HG03135 (cell line): ENCODE measurements around the gene TEX35.

Source experiments
- ATAC-seq: cut with Tn5 transposase; IDR thresholded peaks from one replicate; pipeline ENCODE4 v1.9.1; 2021; ENCODE audit warnings: mild to moderate bottlenecking, moderate library complexity; ENCODE audit not compliant: unreplicated experiment

TEX35 gene

DNA sequence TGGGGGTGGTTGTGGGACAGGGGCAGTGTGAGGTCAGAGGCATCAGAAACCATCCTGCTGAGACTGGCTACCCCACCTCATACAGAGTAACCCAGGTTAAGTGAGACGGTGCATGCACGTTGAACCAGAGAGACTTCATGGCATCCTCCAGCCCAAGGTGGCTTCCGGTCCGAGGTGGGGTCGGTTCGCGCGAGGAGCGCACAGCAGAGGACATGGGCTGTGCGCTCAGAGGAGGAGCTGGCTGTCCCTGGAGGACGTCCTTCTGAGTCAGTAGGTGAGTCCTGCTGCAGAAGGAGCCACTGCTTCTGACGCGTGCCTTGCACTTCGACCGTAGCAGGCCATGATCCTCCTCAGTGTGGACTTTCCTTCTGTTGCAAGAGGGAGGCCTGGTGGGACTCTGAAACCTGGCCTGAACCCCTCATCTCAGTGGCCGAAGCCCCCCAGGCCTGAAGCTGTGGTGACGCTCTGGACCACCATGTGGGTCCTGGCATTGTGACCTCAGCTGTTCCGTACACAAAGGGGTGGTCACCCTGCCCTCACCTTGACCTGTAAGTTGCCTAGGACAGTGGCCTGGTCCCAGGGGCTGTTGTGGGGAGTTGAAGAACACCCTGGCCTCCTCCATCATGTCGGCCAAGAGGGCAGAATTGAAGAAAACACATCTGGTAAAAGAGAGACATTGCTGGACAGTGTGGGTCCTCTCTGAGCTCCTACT, at the start of gene TEX35:
TEX35 (plus strand) TSS at position 544 of the 712 bp plus-strand sequence; CDS start at position 624, 80 bp downstream.
- no peak for ATAC-seq

DNA sequence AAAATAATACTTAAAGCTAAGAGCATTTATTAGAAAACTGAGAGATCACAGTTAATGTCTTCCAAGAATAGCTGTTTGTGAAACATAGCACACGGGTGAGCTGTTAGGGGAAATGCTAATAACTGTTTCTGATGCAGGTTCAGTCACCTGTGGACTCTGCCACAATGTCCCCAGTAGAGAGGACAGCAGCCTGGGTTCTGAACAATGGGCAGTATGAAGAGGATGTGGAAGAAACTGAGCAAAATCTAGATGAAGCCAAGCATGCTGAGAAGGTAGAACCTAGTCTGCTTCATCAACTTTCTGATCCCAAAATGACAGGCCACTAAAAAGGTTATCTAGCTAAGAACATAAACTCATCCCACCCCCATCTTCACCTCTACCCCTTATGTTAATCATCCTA, 48.8 kb upstream of the TEX35 start:
- ATAC-seq, result no peak

DNA sequence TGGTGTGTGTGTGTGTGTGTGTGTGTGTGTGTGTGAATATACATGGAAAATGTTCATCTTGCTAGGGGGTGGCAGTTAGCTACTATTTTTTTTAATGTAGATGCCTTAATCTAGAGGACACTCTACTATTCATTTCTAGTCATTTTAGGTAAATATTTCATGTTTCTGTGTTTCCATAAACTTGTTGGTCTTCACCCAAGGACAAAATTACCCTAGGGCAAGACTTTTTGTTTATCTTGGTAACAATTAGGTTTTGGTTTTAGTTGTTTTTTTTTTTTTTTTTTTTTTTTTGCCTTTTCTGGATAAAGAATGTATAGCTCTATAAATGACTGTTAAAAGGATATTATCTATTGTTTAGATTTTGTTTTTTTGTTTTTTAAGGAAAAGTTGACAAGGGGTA, 48.3 kb upstream of the TEX35 start:
- ATAC-seq, result no peak

DNA sequence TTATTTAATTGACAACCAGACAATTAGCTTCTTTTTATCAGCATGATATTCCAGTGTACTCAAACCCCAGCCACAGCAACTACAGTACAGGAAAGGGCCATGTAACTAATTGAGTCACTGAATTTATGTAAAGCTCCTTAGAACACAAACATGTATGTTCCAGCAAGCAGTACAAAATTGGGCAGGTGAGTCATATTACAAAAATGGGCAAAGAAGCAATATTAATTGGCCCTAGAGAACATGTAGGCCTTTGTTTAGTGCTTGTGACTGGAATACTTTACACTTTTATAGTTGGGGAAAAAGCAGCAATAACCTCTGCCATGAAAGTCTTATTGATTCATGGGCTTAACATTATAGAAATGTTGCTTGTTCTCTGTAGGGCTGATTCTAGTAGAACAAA, 47.9 kb upstream of the TEX35 start:
- no peak for ATAC-seq

DNA sequence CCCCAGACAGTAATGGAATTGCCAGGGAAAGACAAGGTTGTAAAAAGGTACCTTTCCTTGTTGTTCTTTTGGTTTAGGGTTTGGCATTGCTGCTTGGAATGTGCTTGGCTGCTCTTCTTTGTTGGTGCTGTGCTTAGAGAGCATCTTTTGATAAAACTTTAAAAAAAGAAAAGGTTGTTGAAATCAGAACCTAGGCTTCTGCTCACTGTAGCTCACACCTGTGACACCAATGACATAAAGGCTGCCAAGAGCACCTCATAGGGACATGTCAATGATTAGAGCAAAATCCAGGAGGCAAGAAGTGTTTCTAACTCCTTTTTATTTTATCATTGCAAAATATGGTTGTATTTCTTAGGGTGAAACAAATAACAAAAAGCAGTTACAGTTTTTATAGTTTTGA, 45.1 kb upstream of the TEX35 start:
- no peak for ATAC-seq

DNA sequence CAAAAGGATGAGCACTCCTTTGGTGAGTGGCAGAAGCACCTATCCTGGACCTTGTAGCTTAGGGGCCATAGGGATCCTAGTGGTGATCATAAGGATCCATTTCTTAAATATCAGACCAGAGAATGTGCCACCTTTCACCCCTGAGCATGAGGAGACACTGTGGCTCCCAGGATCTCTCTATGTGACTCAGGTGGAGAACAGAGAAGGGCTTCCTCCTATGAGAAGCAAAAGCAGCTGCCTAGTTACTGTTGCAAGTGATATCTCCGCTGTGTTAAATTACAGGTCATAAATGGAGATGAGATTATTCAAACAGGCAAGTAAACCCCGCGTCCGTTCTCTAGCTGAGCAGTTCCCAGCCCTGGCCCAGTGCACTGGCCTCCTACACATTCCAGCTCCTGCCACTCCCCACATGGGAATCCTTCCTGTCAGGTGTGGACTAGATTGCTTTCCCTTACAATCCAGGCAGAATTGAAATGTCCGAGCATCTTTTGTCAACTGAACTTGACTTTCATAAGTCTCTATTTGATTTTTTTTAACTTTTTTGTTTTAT, 42.4 kb upstream of the TEX35 start:
- no peak for ATAC-seq

DNA sequence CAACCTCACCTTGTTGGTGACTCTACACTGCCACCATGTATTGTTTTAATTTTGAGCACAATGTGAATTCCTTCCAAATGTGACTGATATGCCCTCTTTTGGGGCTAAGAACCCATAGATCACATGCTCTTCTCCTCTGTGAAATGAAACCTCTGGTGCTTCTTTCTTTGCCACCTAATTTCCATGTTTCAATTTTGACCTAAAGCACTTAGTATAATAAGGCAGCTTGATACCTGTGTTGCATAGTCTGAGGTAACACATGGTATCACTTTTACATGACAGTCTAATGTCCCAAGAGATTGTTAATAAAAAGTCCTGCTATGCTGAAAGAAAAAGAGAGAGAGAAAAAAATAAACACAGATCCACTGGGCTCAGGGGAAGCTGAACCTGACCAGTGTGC, 40.4 kb upstream of the TEX35 start:
- no peak for ATAC-seq

DNA sequence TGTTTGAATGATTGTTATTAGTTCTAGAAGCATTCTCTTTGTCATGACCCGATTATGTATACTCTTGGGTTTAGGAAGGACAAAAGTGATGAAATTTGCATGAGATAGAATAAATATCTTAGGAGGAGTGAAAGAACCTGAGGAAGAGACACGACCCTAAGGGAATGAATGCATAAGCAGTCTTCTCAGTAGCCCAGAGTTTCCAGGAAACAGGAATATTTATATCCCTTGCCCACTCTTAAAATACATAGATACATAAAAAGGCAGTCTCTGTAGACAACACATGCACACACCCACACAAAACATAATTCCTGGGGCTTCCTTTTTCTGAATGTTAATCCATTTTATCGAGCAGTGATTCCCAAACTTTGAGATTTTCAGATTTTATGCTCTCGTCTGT, 35.5 kb upstream of the TEX35 start:
- ATAC-seq, result no peak

DNA sequence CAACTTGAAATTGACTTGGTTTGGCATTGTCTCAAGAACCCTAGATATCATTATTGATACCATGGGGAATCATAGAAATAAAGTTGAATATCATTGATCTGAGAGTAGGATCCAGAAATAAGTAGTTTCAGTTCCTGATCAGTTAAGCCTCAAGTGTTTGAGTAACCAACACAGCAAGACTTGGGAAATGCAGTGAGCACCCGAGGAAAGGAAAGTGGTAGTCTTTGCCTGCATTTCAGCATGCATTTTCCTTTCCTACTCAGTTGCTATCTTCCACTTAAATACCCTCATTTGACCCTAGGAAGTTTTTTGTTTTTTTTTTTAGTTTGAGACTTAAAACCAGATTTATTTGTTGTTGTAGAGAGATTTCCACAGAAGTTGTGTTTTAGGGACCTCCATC, 35.1 kb upstream of the TEX35 start:
- ATAC-seq, result no peak

DNA sequence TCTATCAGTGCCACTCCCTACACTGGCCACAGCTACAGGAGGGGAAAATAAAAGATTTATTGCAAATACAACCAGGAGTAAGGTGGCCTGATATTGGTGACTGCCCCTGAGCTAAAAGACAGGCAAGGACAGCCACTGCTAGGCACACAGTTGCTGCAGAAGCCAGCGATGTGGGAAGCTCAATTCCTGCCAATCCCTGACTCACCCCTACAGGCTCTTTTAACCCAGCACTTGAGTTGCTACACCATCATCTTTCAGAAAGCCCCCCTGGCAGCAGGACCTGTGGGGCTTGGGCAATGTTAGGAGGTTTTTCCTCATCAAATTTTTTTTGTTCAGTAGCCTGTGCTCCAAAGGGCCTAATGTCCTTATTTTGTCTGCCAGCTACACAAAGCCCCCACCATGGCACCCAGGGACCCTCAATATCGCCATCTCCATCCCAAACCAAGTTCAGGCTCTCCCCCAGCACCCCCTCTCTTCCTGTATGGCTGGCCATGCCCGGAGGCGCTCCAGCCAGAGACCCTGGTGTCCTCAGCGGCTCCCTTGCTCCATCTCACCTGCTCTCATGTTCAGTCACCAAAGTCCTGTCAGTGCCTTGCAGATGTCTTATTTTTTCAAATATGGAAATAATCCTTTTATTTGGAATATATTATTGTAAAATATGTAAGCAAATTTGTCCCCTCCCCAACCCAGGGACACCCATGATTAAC, 29.5 kb upstream of the TEX35 start:
- ATAC-seq, result no peak

DNA sequence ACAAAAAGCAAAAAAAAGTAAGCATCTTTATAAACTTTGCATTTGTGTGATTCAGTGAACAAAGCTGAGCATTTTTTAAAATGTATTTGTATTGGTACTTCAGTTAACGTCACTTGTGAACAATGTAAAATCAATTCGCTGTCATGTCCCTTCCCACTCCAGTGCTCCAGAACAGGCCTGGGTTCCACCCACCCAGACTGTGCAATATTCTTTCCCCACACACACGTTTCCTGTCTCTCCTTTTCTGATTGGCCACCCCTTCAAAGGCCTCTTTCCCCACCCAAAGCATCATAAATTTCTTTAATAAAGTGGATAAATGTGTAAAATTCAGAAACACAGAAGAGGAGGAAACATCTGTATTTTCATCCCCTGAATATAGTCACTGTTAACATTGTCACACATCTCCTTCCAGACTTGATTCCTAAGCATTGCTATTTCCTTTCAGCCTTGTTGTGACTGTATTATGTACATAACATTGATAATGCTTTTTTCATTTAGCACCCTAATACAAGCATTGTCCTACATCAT, 28.1 kb upstream of the TEX35 start:
- no peak for ATAC-seq

DNA sequence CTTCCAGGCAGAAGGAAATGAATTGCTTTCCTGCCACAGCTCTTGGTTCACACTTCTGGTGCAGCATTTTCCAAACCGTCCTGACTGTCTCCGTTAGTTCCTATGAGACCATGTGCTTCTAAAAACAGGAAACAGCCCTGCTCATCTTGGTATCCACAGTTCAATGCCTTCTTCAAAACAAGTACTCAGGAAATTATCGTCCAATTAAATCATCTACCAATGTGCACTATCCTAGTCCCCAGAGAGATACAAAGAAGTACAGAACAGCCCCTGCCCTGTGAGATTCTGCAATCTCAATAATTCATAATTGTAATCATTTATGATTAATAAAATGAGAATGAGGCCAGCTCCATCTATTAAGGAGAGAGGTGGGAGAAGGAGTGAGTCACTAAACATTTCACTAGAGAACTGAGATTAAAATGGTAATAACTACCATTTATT, 27.3 kb upstream of the TEX35 start:
- ATAC-seq, result no peak

DNA sequence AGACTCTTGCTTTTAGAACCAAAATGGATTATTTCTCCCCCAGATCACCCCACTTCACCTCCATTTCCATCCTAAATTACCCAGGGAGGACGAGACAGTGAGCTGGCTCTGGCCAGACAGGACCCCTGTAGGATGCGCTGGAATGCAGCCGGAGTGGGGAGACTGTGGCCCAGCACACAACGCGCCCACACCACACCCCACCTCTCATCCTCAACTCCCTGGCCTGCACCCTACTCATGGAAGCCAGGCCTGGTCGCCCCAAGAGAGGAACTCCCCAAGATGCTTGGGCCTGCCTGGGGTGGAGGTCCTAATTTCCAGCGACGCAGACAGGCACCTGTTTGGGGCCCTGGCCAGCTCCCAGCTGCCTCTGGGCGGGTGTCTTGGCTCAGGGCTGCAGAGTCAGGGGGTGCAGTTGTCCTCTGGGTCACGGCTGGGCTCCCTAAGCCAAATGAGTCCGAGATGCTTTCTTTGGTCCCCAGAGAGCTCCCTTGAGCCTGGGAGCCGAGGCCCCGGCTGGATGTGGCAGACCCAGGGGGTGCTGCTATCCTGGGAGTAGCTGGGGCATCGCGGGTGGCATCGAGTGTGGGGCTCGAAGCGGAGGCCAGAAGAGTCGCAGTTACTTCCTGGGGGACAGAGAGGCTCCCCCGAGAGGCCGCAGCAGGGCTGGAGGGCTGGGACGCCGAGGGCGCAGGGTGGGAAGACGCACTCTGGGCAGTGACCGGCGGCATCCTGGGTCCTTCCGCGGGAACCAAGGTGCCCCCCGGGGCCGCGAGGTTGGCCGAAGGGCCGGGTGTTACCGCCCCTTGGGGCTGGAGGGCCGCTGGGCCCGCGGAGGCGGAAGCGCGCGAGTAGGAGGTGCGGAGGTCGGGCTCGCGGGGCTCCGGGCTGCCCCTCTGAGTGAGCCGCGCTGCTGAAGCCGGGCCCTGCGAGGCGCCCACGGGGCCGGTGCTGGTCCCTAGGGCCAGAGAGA, 26.5 kb upstream of the TEX35 start:
- no peak for ATAC-seq

DNA sequence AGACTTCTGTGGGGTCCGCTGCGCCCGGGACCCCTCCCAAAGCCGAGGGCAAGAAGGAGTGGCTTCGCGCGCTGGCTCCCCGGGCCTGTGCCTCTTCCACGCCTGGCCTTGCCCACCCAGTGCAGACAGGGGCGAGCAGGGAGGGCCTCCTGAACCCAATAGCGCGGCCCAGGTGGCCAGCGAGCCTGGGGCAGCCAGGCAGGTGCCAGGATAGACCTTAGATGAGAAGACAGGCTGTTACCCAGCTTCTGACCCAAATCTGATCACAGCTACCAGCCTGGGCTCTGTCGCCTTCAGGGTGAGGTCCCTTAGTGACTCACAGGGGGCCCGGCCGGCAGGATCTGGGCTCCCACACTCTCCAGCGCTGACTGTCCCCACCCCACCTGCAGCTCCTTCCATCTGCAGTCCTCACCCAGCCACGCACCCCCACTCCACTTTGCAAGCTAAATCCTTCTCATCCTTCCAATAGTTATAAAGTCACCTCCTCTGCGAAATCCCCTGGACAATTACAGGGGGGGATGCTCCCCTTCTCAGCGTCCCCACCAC, 25.8 kb upstream of the TEX35 start:
- no peak for ATAC-seq

DNA sequence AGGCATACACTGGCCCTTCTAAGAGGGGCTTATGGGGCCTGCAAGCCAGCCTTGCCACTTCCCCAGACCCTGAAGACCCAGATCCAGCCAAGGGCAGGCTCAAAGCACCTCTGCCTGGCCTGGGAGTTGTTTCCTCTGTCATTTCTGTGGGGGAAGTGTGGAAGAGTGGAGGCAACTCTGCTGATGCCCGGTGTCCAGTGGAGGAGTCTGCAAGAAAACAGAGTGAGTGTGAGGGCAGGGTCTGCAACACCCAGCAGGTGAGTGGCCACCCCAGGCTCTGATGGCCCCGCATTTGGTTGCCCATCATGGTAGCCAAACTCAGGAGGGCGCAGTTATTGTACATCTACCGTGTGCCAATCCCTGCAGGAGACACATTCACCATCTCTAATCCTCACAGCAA, 24.5 kb upstream of the TEX35 start:
- no peak for ATAC-seq

DNA sequence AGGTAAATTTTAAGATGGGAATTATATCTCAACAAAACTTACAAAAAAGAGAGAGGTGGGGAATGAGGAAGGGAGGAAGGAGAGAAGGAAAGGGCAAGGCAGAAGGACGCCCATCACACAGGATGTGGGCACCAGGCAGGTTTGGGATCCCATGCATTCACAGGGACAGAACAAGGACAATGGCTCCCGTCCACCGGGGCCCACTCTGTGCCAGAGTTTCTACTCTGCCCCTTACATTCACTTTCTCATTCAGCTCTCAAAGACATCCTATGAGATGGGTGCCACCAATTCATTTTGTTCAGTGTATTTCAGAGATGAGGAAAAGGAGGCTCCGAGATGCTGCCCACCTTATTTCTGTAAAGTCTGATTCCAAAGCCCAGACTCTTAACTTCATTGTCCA, 23.5 kb upstream of the TEX35 start:
- ATAC-seq, result no peak

DNA sequence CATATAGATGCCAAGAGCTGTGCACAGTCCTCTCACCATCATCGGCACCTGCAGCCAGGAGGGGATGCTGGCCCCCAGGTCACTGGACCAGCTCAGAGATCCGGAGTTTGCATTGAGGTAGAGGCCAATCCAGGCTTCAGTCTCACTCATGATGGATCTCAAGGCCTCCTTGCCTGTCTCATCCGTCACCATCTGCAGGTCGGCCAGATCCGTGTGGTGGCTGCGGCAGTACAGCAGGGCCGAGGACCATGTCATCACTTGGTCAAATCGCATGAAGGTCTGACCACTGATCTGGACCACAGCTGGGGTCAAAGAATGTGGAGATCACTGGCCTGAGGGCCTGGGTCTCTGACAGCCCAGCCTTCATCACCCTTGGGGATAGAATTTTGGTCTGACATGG, 22.8 kb upstream of the TEX35 start:
- ATAC-seq, result no peak

DNA sequence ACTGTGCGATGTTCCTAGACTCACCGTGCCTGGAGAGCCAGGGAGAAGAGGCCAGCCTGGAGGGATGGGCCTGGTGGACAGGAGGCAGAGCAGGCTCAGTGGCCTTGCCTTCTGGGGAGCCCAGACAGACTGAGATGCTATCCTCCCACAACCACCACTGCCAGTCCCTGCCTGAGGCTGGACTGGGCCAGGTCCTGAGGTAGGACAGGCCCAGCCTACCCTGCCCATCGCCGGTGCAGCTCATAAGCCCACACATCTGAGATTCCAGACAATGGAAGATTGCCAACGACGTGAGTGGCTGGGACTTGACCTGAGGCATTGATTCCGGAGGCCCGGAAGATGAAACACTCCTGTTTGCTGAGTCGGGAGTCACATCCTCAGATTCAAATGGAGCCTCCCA, 21.9 kb upstream of the TEX35 start:
- no peak for ATAC-seq

DNA sequence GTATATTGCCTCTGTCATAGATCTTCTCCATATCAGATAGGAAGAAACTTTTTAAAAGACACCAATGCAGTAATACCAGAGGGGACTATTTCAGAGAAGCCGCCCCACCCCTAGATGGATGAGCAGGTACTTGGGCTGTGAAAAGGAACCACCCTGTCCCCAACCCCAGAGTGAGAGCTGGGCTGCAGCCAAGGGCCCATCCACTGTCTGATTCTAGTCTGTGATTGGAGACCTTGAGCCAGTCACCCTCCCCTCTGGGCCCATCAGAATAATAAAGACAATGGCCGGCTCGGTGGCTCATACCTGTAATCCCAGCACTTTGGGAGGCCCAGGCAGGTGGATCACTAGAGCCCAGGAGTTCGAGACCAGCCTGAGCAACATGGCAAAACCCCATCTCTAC, 21.2 kb upstream of the TEX35 start:
- ATAC-seq, result no peak

DNA sequence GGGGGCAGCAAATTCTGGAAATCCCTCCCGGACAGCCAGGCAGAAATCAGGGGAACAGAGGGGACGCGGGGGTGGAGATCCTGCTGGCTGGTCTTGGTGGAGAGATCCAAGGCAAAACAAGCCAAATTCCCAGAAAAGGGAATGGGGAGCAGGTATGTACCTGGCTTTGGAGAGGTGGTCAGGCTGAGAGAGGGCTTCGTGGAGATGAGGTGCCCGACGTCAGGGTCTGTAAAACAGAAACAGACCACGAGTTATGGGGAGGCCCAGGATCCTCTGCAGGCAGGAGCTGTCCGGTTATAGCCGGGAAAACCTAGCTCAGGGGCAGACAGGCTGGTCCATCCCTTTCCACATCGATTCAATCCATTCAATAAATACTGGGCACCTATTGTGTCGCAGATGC, 20.6 kb upstream of the TEX35 start:
- no peak for ATAC-seq

DNA sequence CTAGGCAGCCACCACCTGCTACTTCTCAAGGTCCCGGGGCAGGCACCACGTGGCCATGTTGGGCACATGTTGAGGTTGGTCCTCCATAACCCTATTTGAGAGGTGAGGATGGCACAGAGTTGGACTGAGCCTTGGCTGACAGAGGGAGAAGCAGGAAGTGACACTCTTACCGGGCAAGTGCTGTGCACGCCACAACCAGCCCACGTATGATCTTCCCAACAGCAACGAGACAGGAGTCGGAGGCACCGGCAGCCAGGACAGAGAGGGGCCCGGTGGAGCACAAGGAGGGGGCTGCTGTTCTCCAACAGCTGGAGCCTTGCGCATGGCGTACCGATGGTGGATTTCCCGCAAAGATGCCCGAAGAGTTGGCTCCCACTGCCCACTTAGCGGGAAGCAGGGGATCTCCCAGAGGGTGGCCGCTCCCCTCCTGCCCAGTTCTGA, 19.6 kb upstream of the TEX35 start:
- ATAC-seq, result no peak
